Erythroblast (primary cell): ENCODE data around the gene KRAS.

ENCODE experiments used
- GATA1 ChIP-seq: IDR thresholded peaks from 2 replicates; pipeline ENCODE4 v1.6.1; 2011; ENCODE audit warnings: low read depth, mild to moderate bottlenecking, control low read depth, low read length, moderate library complexity
- POLR2A ChIP-seq: IDR thresholded peaks from 2 replicates; pipeline ENCODE4 v1.6.1; 2011; ENCODE audit warnings: mild to moderate bottlenecking, low read length

DNA sequence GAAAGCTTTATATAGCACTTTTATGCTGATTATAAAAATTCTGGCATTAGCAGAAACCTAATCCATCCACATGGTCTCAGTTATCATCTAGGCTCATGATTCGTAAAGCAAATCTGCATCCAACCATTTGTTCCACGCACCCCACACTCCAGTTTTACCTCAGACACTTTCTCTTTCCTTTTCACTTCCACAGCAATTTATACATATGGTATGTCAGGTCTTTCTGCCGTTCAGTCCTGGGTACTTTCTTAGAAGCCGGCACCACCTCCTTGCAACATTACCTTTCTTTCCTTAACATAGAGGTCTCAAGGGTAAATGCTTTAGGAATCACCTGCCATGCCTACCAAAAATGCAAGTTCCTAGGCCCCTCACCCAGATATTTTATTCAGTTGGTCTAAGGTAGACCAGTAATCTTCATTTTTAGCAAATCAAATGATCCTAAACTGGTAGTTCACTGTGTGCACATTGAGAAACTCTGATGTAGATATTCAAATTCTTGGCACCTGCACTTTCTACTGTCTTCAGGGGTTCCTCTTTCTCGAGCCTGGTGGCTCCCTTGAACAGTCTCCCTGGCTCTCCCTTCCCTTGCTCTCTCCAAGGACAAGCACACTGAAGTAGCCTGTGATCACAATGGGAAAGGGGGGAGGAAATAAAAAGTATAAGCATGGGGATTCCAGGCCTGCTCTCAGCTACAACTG is 2.8 kb upstream of the KRAS start:
- TF ChIP-seq POLR2A = no peak
- no peak for TF ChIP-seq GATA1
